ENCODE data around the gene RPL18. TPM values are rescaled to one million over a fixed set of nuclear protein-coding genes. Genes with fewer than 3 reads are reported as not detected.

Gene RPL18
- total RNA-seq, 4 donors from 2014 or later: 2,067 to 3,423 (median 3,271) TPM

GRCh38 chr19:48596679-48597465 is 22.1 kb downstream of the RPL18 start:
- TF ChIP-seq, protein P1, sequence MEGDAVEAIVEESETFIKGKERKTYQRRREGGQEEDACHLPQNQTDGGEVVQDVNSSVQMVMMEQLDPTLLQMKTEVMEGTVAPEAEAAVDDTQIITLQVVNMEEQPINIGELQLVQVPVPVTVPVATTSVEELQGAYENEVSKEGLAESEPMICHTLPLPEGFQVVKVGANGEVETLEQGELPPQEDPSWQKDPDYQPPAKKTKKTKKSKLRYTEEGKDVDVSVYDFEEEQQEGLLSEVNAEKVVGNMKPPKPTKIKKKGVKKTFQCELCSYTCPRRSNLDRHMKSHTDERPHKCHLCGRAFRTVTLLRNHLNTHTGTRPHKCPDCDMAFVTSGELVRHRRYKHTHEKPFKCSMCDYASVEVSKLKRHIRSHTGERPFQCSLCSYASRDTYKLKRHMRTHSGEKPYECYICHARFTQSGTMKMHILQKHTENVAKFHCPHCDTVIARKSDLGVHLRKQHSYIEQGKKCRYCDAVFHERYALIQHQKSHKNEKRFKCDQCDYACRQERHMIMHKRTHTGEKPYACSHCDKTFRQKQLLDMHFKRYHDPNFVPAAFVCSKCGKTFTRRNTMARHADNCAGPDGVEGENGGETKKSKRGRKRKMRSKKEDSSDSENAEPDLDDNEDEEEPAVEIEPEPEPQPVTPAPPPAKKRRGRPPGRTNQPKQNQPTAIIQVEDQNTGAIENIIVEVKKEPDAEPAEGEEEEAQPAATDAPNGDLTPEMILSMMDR (IDR thresholded peaks at IDR 0.05): no peak
- TF ChIP-seq POLR2AphosphoS5 (IDR thresholded peaks at IDR 0.05) (no peak), EP300 (IDR thresholded peaks at IDR 0.05) (no peak), POLR2A (IDR thresholded peaks at IDR 0.05) (no peak)
- 79% methylated on average over 32 of the region's 39 CpGs for WGBS
- no peaks in the 10 kb centered on the region for H3K4me1 ChIP-seq
- no peak overlapping the region for H3K4me3 ChIP-seq
- H3K9me3 ChIP-seq: no peaks in the 10 kb centered on the region
- DNase-seq (ENCODE audit: low spot score in 2 of 2): no peak
- H3K27me3 ChIP-seq: peaks cover 10% of the 10 kb centered on the region
- H3K27ac ChIP-seq: no peak overlapping the region
- no peaks in the 10 kb centered on the region for H3K36me3 ChIP-seq

DNA sequence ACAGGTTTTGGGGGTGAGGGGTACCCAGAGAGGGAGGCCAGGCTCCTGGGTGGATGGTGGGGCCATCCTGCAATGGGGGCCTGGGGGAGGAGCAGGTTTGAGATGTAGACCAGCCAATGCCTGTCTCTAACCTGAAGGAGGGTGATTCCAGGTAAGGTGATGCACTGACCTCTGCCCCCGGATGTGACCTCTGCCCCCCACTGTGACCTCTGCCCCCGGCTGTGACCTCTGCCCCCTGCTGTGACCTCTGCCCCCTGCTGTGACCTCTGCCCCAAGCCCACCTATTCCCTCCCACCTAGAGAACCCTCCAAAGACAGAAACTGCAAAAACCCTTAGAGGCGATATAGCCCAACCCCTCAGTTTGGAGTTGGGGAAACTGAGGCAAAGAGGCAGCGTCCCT is 22.7 kb downstream of the RPL18 start:
- peaks cover 10% of the 10 kb centered on the region for H3K27me3 ChIP-seq
- no peaks in the 10 kb centered on the region for H3K4me1 ChIP-seq
- H3K27ac ChIP-seq: no peak overlapping the region
- H3K36me3 ChIP-seq: no peaks in the 10 kb centered on the region
- no peak for TF ChIP-seq POLR2A (IDR thresholded peaks at IDR 0.05)
- no peak for TF ChIP-seq POLR2AphosphoS5 (IDR thresholded peaks at IDR 0.05)
- TF ChIP-seq, protein P1 (IDR thresholded peaks at IDR 0.05): no peak
- no peak for TF ChIP-seq EP300 (IDR thresholded peaks at IDR 0.05)
- no peaks in the 10 kb centered on the region for H3K9me3 ChIP-seq
- 95% methylated on average over 2 of the region's 4 CpGs for whole genome bisulfite sequencing
- H3K4me3 ChIP-seq: no peak overlapping the region
- DNase-seq (ENCODE audit: low spot score in 2 of 2): no peak

GRCh38 chr19:48595833-48596232 is 23.1 kb downstream of the RPL18 start:
- Histone ChIP-seq H3K4me3 (no peak overlapping the region), H3K4me1 (no peaks in the 10 kb centered on the region), H3K27ac (no peak overlapping the region), H3K36me3 (no peaks in the 10 kb centered on the region), H3K27me3 (peaks cover 10% of the 10 kb centered on the region), H3K9me3 (no peaks in the 10 kb centered on the region)
- no peak for DNase-seq (ENCODE audit: low spot score in 2 of 2)
- no peak for TF ChIP-seq EP300 (IDR thresholded peaks at IDR 0.05)
- TF ChIP-seq POLR2A (IDR thresholded peaks at IDR 0.05): no peak
- 78% methylated on average over 5 of the region's 6 CpGs for WGBS

GRCh38 chr19:48595171-48595570 is 23.8 kb downstream of the RPL18 start:
- Histone ChIP-seq H3K4me3 (no peak overlapping the region), H3K27me3 (peaks cover 10% of the 10 kb centered on the region), H3K9me3 (no peaks in the 10 kb centered on the region), H3K4me1 (no peaks in the 10 kb centered on the region), H3K36me3 (no peaks in the 10 kb centered on the region), H3K27ac (no peak overlapping the region)
- WGBS: 80% methylated on average over 9 of the region's 9 CpGs
- DNase-seq (ENCODE audit: low spot score in 2 of 2): no peak
- no peak for TF ChIP-seq POLR2A (IDR thresholded peaks at IDR 0.05)
- TF ChIP-seq EP300 (IDR thresholded peaks at IDR 0.05): no peak
- no peak for TF ChIP-seq POLR2AphosphoS5 (IDR thresholded peaks at IDR 0.05)
- TF ChIP-seq, protein P1 (IDR thresholded peaks at IDR 0.05): no peak

DNA sequence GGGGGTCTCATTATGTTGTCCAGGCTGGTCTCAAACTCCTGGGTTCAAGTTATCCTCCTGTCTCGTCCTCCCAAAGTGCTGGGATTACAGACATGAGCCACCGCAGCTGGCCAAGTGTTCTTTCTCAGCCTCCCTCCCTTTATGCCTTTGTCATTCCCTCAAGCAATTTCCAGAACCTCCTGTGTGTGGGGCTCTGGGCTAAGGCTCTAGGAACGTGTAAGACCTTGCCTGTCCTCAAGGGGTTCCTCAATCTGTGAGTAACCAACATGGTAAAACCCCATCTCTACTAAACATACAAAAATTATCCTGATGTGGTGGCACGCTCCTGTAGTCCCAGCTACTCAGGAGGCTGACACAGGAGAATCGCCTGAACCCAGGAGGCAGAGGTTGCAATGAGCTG is 28.0 kb downstream of the RPL18 start:
- H3K4me3 ChIP-seq: no peak overlapping the region
- TF ChIP-seq POLR2AphosphoS5 (IDR thresholded peaks at IDR 0.05): no peak
- no peak for TF ChIP-seq EP300 (IDR thresholded peaks at IDR 0.05)
- TF ChIP-seq, protein P1 (IDR thresholded peaks at IDR 0.05): no peak
- TF ChIP-seq POLR2A (IDR thresholded peaks at IDR 0.05): no peak
- WGBS: 85% methylated on average over 5 of the region's 5 CpGs
- no peaks in the 10 kb centered on the region for H3K36me3 ChIP-seq
- H3K4me1 ChIP-seq: peaks cover 18% of the 10 kb centered on the region
- no peaks in the 10 kb centered on the region for H3K27me3 ChIP-seq
- no peak for DNase-seq (ENCODE audit: low spot score in 2 of 2)
- no peaks in the 10 kb centered on the region for H3K9me3 ChIP-seq
- H3K27ac ChIP-seq: no peak overlapping the region
